Retinal pigment epithelial cell (primary cell): ENCODE results near the gene FERMT3.

Experiments
- DNase-seq: peaks from one replicate; pipeline ENCODE4 v3.0.0-alpha.2; 2010; ENCODE audit warnings: low read depth
- H3K4me3 ChIP-seq: 2 replicates; pipeline ENCODE4 v1.5.1; 2011; ENCODE audit warnings: mild to moderate bottlenecking, low read length, control low read depth, moderate library complexity
- TF ChIP-seq, protein P1 (sequence below): conservative IDR thresholded peaks from 2 replicates; pipeline ENCODE4 v1.5.1; 2011; ENCODE audit warnings: low read depth, low read length, control low read depth, inconsistent platforms

Gene FERMT3

DNA sequence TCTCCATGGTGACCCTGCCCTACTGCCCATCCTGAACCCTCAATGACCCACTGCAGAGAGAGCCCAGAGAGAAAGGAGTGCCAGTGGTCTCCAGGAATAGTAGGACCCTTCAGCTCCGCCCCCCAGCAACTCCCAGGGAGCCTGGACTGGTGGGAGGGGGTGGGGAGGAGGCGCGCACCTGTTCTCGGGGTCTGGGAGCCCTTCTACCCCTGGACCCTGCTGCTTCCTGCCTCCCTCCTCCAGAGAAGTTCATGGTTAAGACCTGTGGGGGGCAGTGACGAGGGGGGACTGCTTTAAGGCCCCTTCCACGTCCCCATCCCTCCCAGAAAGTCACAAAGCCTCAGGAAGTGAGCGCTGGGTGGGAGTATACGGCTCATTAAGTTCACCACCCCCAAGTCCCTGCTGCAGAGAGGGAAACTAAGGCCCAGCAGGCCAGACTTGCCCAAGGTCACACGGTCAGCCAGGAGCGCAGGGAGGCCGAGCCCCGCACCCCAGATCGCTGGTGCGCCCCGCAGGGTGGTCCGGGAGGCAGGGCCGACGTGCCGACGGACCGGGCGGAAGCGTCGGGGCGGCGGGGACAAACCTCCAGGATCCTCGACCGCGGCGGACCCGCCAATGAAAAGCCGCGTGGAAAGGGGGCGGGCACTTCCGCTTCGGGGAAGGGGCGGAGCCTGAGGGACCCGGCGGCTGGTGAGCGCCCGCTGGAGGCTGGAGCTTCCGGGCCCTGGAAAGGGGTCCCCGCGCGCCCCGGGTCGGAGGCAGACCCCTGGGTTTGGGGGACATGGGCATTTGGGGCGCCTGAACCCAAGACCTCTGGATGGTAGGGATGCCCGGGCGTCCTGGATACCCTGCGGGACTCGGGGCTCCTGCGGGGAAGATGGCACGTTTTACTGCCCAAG, 19.3 kb downstream of the FERMT3 start, which contains the start of the genes NUDT22 and TRPT1:
Gene NUDT22, plus strand, starts transcription at position 667 of the 899 bp plus-strand sequence. CDS start 379 bp downstream, outside the sequence.
Gene TRPT1, minus strand, starts transcription at position 579 of the 899 bp plus-strand sequence. Its CDS starts 326 bp downstream, at position 253.
- TF ChIP-seq, protein P1, sequence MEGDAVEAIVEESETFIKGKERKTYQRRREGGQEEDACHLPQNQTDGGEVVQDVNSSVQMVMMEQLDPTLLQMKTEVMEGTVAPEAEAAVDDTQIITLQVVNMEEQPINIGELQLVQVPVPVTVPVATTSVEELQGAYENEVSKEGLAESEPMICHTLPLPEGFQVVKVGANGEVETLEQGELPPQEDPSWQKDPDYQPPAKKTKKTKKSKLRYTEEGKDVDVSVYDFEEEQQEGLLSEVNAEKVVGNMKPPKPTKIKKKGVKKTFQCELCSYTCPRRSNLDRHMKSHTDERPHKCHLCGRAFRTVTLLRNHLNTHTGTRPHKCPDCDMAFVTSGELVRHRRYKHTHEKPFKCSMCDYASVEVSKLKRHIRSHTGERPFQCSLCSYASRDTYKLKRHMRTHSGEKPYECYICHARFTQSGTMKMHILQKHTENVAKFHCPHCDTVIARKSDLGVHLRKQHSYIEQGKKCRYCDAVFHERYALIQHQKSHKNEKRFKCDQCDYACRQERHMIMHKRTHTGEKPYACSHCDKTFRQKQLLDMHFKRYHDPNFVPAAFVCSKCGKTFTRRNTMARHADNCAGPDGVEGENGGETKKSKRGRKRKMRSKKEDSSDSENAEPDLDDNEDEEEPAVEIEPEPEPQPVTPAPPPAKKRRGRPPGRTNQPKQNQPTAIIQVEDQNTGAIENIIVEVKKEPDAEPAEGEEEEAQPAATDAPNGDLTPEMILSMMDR = peak; percentile 39
- DNase-seq = peak; percentile 33
- peak within 1 kb of the TSS; percentile 86 for H3K4me3 ChIP-seq

DNA sequence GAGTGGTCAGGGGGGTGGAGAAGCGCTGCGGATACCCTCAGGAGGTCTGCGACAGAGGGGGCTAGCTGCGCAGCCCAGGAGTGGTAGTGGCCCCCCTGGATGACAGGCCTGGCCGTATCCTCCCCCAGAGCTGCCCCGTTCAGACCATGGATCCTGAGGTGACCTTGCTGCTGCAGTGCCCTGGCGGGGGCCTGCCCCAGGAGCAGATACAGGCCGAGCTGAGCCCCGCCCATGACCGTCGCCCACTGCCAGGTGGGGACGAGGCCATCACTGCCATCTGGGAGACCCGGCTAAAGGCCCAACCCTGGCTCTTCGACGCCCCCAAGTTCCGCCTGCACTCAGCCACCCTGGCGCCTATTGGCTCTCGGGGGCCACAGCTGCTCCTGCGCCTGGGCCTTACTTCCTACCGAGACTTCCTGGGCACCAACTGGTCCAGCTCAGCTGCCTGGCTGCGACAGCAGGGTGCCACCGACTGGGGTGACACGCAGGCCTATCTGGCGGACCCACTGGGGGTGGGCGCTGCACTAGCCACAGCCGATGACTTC, 20.1 kb downstream of the FERMT3 start:
- no peak for DNase-seq
- peak overlapping the region; percentile 86 for H3K4me3 ChIP-seq
- TF ChIP-seq, protein P1 = no peak

DNA sequence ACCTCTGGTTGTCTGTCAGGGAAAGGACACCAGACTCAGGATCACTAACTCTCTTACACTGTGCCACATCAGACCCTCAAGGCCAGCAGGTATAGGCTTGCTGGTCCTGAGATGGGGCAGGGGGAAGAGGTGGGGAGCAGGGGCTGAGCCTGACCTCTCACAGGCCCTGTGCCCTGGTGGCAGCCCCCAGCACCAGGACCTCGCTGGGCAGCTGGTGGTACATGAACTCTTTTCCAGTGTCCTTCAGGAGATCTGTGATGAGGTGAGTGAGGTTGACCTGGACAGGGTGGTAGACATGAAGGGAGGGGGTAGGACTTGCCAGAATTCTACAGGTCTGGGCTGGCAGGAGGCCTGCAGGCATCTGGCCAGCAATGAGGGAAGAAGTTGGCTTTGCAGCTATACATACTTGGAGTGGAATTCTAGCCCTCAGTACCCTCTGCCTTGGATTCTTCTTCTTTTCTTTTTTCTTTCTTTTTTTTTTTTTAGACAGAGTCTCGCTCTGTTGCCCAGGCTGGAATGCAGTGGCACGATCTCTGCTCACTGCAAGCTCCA, 21.0 kb downstream of the FERMT3 start:
- H3K4me3 ChIP-seq = peak overlapping the region; percentile 14
- no peak for DNase-seq
- TF ChIP-seq, protein P1 = no peak

DNA sequence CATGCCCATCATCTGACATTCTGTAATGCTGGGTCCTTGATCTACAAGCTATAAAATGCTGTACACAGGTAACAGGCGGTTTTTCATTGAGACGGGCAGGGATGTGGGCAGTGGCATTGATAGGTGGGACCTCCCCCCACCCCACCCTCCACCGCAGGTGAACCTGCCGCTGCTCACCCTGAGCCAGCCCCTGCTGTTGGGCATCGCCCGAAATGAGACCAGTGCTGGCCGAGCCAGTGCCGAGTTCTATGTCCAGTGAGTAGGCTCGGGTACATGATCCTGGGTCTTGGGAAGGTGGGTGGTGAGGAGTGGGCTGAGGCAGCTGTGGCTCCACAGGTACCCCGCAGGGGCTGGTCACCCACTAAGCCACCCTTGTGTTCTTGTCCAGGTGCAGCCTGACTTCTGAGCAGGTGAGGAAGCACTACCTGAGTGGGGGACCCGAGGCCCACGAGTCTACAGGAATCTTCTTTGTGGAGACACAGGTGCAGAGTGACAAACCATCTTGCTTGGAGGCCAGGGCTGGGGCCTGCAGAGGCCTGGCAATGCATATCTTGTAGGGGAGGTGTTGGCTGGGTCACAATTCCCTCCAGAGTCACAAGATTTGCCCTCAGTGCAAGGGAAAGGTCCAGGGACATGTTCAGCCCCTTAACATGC, 22.7 kb downstream of the FERMT3 start:
- TF ChIP-seq, protein P1 = no peak
- DNase-seq = no peak
- no peak overlapping the region for H3K4me3 ChIP-seq

DNA sequence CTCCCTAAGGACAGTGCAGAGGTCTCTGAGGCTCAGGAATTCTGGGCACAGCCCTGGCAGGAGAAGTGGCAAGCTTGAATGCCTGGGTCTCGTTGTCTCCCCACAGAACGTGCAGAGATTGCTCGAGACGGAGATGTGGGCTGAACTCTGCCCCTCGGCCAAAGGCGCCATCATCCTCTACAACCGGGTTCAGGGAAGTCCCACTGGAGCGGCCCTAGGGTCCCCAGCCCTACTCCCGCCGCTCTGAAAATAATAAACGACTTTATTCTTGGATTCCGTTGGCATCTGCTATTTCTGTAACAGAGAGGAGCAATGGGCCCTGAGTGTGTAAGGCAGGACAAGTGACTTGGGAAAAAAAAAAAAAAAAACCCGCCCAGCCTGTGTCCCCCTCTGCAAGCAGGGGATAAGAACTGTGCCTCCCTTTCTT, 23.2 kb downstream of the FERMT3 start:
- TF ChIP-seq, protein P1 = no peak
- peak overlapping the region; percentile 81 for H3K4me3 ChIP-seq
- DNase-seq = no peak

DNA sequence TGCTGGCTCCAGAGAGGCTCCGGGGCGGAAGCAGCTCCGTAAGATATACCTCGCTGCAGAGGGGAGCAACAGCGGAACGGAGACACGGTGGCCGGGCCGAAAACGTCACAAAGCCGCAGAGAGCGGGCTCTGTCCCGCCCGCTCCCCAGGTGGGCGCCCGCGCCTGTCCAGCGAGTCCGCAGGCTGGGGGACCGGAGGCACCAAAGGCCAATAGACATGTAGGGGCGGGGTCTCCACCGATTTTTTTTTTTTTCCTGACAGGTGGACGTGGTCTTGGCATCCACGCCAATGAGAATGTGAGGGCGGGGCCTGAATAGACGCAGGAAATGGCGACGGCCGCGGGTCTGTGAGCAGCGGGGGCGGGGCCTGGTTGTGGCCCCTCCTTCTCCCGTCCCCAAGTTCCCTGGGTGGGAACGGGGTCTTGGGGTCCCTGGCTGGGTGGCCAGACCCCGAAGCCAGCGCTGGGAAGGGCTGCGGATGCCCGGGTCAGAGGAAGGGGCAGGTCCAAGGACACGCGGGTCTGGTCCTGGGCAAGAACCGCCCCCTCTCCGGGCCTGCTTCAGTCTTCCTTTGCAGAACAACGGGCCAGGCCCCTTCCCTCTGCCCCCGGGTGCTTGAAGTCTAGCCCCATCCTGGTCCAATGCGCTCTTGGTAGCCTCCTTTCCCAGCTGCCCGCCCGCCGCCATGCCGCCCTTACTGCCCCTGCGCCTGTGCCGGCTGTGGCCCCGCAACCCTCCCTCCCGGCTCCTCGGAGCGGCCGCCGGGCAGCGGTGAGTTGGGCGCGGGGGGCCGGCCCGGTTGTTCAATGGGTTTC, 23.9 kb downstream of the FERMT3 start, which contains the start of gene DNAJC4:
Gene DNAJC4, plus strand, starts transcription at position 378 of the 814 bp plus-strand sequence. Its CDS starts 307 bp downstream, at position 685.
- TF ChIP-seq, protein P1 = no peak
- H3K4me3 ChIP-seq = peak within 1 kb of the TSS; percentile 81
- DNase-seq = peak; percentile 72
